ENCODE measurements around the gene SP6.
A peak's percentile ranks its signal among the peaks of the same experiment; 100 is the strongest.

The SP6 gene

GRCh38 chr17:47850692-47851573 is at the start of gene SP6:
Gene SP6, minus strand, starts transcription at chr17:47851163. Its CDS starts 2,734 bp downstream, at chr17:47848429.
- DNase-seq (ENCODE audit: low read depth in 3 of 3) = peak; percentile 49 to 59 (median 56)

DNA sequence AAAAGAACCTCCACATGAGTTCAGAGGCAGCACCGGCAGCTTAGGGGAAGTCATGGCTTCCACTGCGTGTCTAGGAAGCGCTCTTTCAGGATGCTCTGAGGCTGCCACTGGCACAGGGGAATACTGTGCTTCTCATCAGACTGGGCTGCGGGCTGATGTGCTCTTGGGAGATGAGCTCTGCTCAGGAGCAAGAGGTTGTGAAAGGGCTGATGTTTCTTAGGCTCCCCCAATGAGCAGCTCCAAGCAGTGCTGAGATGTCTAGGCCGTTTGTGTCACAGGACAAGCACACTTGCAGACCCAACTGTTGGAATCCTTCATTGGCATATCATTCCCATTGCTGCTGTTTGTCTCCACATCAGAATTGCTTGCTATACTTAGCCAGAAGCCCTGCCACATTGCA is 48.7 kb upstream of the SP6 start:
- DNase-seq (ENCODE audit: low read depth in 3 of 3) = no peak

- DNase-seq (ENCODE audit: low read depth in 3 of 3) = no peak
Observed at GRCh38 chr17:47898241-47898640, 47.3 kb upstream of the SP6 start.

- DNase-seq (ENCODE audit: low read depth in 3 of 3) = no peak
Observed at GRCh38 chr17:47897561-47897960, 46.6 kb upstream of the SP6 start.

DNA sequence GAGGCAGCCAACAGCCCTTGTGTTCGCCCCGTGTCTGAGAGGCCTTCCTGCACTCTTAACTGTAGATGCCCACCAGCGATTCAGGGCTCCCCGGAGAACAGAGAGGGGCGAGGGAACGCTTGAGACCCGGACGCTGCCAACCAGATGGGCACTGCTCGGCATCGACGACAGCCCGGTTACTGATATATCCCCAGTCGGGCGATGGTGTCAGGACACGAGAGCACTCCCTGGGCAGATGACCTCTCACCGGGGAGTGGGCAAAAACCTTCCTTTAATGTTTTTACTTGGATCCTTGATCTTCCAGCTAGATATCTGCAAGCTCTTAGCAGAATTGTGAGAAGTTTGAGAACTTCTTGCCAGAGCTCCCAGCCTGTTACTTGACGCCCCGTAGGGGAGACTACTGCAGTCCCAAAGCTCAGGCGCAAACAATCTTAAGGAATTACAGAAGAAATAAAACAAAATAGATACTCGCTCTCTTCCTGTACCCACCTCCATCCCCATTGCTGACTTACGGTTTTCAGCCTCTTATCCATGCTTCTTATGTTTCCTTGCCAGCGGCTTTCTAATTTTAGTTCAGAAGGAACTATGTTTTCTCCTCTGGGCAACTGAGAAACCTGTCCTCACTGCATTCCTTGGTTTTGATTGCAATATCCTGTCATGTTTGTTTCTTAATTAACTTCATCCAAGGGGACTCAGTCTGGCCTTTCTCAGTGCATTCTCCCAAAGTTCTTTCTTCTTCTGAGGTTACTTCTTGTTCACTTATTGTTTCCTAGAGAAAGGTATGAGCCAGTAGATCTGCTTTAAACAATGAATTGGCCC is 45.9 kb upstream of the SP6 start:
- no peak for DNase-seq (ENCODE audit: low read depth in 3 of 3)

DNA sequence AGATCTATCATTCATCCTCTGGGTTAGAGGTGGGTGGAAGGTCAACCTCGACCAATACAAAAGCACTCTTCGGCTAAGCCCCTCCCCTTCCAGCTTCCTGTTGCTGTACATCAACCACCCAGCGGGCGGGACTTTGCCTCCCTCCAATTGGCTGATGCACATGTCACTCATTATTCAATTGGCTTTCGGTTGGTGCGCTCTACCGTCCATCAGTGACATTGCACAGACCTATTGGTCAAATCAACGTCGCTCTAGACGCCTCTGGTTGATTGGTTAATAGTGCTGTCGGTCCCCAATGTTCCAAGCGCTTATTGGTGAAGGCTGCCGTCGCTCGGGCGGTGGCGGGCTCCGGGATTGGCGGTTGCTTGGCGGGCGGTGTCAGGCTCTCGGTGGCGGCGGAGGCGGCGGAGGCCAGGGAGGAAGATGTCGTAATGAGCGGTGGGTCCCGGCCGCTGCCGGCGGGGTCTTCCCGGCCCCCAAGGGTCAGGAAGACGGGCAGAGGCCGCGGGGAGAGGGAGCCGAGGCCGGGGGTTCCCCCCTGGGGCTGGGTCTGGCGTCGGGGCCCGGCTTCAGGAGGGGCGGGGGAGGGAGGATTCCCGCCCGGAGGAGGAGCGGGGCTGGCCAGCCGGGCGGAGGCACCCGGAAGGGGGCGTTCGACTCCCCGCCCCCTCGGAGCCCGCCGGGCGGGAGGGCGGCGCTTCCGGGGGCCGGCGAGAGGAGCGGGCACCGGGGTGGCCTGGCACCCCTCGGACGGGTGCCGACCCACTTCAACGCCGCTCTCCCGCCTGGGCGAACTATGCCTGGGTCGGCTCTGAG is 45.1 kb upstream of the SP6 start, which contains the start of gene SP2:
TSS of gene SP2 (plus strand) at position 381 of the 816 bp plus-strand sequence. CDS start at position 432, 51 bp downstream.
- peak; percentile 92 to 99 (median 99) for DNase-seq (ENCODE audit: low read depth in 3 of 3)

DNA sequence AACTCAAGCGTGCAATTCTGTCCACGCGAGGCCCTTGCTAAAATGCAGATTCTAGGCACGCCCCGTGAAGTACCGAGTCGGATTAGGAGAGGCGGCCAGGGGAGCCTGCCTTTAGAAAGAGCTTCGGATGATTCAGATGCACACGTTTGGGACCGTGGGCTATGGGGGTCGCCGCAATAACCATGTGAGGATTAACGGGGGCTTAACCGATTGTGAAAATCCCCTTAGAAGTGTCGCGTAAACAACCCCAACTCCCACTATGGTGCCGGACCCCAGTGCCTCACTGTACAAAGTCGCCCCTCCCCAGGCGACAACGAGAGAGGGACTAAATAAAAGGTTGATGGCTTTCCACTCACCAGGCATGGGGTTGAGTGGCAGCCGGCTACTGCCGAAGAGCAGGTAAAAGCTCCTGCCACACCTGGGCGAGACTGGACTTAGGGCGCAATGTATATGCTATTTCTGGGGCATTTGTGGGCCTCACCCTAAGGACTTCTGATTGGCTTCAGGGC is 44.4 kb upstream of the SP6 start:
- no peak for DNase-seq (ENCODE audit: low read depth in 3 of 3)

- no peak for DNase-seq (ENCODE audit: low read depth in 3 of 3)
Observed at GRCh38 chr17:47894498-47895346, 43.8 kb upstream of the SP6 start.

DNA sequence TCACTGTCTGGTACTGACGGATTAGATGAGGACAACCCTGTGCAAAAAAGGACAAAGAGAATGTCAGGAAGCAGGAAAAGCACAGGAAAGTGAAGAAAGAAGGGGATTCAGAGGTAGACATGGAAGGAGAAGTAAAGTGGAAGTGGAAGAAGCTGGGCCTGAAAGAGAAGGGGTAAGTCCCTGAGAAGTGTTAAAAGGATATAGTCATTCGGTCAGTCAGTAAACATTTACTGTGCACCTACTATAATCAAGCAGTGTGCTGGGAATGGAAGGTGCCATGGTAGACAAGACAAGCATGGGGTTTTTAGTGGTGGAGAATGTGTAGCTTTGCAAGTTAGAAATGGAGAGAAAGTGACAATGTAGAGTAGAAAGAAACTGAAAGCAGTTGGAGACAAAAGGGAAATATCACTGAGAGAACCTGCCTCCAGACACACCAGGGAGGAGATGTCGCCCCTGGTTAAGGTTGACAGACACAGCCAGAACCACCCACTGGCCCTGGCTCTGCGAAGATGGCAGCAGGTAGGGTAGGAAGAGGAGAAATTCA is 40.7 kb upstream of the SP6 start:
- no peak for DNase-seq (ENCODE audit: low read depth in 3 of 3)

- peak; percentile 79 to 95 (median 89) for DNase-seq (ENCODE audit: low read depth in 3 of 3)
Observed at GRCh38 chr17:47889734-47890529, 39.0 kb upstream of the SP6 start.

DNA sequence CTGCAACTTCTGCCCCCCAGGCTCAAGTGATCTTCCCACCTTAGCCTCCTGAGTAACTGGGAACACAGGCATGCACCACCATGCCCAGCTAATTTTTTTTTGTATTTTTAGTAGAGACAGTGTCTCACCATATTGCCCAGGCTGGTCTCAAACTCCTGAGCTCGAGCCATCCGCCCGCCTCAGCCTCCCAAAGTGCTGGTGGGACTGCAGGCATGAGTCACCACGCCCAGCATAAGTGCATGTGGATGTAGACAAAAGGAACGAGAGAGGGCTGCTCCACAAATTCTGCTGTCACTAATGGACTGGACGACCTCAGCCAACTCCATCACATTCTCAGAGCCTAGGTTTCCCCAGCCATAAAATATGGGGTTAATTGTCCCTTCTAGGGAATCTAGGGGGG is 37.3 kb upstream of the SP6 start:
- no peak for DNase-seq (ENCODE audit: low read depth in 3 of 3)

GRCh38 chr17:47884905-47885730 is 34.2 kb upstream of the SP6 start:
- no peak for DNase-seq (ENCODE audit: low read depth in 3 of 3)

- no peak for DNase-seq (ENCODE audit: low read depth in 3 of 3)
Observed at GRCh38 chr17:47884427-47884740, 33.4 kb upstream of the SP6 start.

GRCh38 chr17:47883589-47884426 is 32.8 kb upstream of the SP6 start:
- DNase-seq (ENCODE audit: low read depth in 3 of 3) = no peak

DNA sequence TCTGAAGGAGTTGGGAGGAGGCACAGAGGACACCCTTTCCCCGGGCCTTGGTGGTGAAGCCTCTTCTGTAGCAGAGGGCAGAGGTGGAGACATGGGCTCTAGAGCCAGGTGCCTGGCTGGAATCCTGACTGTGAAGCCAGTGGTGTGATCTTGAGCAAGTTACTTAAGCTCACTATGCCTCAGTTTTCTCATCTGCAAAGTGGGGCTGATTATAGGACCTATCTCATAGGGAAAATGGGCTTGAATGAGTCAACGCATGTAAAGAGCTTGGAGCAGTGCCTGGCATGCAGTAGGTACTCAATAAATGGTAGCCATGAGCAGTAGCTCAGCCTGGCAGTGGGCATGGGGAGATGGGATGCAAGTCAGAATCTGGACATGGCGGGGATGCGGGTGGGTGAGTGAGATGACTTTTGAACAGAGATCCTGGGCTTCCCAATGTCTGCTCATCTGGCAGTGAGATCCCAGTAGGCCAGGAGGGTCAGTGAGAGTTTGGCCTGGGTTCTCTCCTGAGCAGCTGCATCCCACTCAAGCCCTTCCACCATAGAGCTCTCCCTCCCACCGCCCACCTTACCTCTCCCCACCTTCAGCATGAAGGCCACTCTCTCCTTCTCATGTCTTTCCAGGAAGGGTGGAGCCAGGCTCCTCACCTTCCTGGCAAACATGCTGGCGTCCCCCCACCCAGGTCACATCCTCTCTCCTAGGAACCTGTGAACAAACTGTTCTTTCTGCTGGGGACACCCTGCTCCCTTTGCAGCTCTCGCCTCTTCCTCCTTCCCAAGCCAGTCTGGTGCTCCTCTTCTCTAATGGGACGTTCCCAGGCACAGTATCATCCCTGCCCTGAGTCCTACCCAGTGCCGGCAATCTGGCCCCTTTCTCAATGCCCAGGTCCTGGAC is 32.0 kb upstream of the SP6 start:
- DNase-seq (ENCODE audit: low read depth in 3 of 3) = no peak

DNA sequence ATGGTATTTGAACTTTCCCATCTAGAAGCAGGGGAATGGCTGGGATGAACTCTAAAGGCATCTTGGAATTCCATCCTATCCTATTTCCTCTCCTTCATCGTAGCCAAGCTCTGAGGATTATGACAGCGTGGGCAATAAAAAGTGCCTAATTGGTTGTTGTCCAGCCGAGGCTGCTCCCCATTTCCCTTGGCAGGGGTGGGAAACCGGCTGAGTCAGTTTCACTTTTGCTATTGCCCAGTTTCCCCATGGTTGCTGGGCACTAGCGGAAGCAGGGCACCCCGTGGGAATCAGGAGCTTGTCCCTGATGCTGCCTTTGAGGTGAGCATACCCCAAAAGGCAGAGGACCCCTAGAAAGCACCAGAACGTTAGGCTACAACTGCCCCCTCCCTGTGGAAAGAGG is 31.3 kb upstream of the SP6 start:
- DNase-seq (ENCODE audit: low read depth in 3 of 3) = no peak

All from stimulated activated CD4-positive, alpha-beta T cell treated with anti-CD3 and anti-CD28 coated beads, TNF-alpha, amount 100 ng/mL, for 4 hours (primary cell).